Activated CD4-positive, alpha-beta T cell treated with anti-CD3 and anti-CD28 coated beads, Interleukin-2, Interleukin-6, amounts not matched to agents 100 ng/mL and 50 ng/mL, durations not matched to agents 16 hours and 8 hours (primary cell): ENCODE results near the gene LTBR.

ENCODE experiments used
- DNase-seq: peaks from one replicate; pipeline ENCODE4 v3.0.0-alpha.2; 2020

LTBR gene

DNA sequence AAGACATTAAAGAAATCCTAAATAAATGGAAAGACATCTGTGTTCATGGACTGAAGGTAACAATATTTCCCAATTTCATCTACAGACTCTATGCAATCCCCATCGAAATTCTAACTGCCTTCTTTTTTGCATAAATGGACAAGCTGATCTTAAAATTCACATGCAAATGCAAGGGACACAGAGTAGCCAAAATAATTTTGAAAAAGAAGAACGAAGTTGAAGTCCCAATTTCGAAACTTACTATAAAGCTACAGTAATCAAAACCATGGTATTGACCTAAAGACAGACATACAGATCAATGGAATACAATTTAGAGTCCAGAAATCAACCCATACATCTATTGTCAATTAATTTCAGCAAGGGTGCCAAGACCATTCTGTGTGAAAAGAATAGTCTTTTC is 44.4 kb downstream of the LTBR start:
- DNase-seq: no peak

DNA sequence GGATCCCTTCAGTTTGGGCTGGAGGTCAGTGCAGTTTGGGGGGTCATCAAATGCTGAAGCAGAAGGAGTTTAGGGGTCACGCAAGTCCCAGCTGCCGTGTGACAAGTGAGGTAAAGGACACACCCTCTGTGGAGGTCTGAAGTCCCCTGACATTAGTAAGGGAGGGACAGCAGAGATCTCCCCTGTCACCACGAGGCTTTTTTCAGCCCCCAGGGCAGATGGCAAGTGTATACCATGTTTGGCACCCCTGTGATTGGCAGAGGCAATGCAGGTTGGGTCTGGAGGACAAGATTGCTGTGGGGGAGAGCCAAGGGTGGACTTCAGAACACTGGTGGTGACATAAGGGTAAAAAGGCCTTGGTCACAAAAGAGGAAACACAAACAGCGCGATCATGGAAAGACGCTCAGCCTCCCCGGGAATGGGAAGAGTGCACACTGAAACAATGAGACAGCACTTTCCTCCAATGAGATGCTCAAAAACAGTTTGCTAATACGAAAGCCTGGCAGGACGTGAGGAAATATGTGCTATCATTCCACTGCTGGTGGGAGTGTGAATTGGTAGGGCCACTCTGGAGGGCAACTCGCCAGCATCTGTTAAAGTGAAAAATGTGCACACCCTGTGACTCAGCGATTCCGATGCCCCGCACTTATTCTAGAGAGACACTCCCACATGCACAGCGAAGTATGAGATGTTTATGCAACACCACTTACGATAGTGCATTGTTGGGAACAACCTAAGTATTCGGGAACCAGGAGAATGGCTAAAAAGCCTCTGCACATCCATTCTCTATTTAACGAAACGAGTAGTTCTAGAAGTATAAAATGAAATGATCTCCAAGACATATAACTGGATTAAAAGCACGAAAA is 46.4 kb downstream of the LTBR start:
- DNase-seq: peak; percentile 70

DNA sequence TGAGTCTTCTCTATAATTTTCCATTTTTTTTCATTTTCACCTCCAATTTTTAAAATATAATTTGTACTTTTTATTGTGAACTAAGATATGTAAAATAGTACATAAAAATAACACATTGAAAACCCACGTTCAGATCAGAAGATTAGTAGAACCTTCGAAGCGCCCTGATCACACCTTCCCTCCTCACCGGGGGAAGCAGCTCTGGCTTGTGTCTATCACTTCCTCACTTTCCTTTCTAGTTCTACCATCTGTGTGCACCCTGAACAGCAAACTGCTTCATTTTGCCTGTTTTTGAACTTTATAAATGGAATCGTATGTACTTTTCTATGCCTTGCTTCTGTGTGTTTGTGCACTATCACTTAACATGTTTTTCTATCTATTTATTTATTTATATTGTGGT is 49.0 kb downstream of the LTBR start:
- no peak for DNase-seq

DNA sequence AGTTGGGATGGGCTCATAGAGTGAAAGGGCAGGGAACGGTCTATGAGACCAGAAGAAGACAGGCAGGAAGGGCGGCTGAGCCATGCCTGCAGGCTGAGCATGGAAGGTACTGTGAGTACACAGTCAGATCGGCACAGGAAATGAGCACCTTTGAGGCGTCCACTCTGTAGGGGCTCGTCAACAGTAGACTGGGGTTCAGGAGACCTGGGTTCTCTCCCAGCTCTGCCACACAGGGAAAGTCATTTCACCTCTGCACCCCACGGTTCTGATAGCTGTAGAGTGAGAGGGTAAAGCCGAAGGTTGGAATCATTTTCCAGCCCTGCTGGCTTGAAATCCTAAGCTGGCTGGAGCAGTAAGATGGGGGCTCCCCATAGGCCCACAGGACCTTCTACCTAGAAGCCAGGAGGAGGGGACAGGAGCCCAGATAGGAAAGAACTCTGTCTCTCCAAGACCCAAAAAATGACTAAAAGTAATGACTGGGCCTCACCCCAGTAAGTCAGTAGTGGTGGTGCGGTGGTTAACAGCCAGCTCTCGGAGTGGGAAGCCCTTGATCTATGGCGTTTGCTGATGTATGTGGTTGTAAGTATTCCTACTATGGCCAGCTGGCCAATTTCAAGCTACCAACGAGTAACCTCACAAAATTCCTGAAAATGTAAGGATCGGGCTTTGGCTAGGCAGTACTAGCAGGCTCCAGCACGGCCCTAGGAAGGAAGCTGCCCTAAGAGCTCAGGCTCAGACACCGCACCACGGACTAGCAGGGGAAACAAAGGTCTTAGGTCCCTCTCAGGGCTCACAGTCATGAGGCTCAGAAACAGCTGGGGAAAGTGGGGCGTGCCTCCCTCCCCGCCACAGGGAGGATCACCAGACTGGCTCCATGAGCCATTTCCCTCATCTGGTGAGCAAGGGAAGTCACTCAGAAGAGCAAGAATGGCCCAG is 50.5 kb downstream of the LTBR start:
- DNase-seq: peak; percentile 57

DNA sequence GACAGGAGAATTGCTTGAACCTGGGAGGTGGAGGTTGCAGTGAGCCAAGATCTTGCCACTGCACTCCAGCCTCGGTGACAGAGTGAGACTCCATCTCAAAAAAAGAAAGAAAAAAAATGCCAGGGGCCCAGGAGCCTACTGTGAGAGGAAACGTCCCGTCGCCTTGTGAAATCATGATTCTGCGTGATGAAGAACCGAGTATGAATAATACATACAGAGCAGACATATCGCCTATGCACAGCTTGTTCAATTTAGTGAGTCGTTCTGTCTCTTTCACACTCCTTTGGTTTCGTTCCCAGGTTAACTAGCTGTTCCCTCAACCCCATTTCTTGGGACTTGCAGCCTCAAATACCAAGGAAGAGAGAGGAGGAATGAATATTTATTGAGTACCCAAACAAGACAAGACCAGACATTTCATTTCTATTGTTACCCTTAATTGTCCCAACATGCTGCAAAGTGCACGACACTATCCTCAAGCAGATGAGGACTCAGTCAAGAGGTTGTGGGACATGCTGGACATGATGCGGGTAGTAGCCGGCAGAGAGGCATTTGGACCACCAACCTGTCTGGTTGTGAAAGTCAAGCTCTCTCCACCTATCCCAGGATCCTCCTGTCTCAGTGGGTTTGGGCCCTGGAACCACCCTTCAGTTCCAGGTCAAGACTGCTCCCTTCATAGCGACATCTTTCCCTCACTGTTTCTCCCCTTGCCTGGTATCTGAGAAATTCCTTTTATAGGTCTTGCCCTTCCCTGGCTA is 52.2 kb downstream of the LTBR start:
- no peak for DNase-seq

DNA sequence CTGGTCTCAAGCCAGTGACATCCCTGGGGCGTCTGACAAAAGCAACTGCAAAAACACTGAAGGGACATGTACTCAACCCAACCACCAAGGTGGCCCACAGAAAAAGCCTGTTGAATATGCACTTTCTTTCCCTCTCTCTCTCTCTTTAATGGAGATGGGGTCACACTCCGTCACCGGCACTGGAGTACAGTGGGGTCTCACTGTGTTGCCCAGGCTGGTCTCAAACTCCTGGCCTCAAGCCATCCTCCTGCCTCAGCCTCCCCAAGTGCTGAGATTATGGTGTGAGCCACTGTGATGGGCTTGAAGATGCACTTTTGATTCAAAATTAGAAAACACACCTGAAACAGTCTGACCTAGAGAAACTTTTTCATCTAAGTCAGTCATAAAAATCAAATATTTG is 53.6 kb downstream of the LTBR start:
- DNase-seq: no peak

DNA sequence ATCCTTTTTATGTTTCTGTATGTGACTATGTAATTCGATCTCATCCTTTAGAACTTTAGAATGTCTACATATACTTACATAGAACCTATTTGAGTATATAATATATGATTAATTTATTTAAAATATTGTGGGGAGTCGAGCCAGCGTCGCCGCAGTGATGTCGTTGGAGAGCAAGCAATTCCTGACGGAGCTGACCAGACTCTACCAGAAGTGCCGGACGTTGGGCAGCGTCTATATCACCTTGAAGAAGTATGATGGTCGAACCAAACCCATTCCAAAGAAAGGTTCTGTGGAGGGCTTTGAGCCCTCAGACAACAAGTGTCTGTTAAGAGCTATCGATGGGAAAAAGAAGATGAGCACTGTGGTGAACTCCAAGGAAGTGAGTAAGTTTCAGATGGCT is 54.4 kb downstream of the LTBR start:
- no peak for DNase-seq

DNA sequence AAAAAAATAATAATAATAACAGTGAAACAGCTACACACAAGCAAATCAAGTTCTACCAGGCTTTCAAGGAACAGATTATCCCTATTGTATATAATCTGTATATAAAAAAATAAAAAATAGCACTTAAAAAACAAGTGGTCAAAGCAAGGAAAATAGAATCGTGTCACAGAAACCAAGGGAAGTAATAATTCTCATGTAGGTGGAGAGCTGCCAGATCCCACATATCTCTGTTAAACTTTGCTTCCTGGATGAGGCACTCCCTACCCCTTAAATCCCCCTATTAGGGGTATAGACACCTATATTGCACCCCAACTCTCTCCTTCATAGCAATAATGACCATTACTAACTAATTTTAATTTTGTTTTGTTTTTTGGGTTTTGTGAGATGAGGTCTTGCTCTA is 56.4 kb downstream of the LTBR start:
- no peak for DNase-seq
